GM21619 (cell line): ENCODE results near the gene SLC25A21.
"Not testable (repeated sequence)": the region's sequence is repeated elsewhere in the genome, so short reads cannot be mapped to it uniquely, and the experiment has no call there.

Experiments
- ATAC-seq: cut with Tn5 transposase; IDR thresholded peaks from one replicate; pipeline ENCODE4 v1.9.1; 2021; ENCODE audit not compliant: unreplicated experiment

Gene SLC25A21

GRCh38 chr14:37091651-37092050 lies 80.8 kb downstream of the SLC25A21 start:
- no peak for ATAC-seq

GRCh38 chr14:37090026-37090425 lies 82.4 kb downstream of the SLC25A21 start:
- no peak for ATAC-seq

- no peak for ATAC-seq
Measured at GRCh38 chr14:37089410-37089809, 83.0 kb downstream of the SLC25A21 start.

GRCh38 chr14:37088356-37089215 lies 83.8 kb downstream of the SLC25A21 start:
- ATAC-seq = no peak

- no peak for ATAC-seq
Measured at GRCh38 chr14:37087520-37087919, 84.9 kb downstream of the SLC25A21 start.

GRCh38 chr14:37083599-37083998 lies 88.8 kb downstream of the SLC25A21 start:
- ATAC-seq = no peak

- ATAC-seq = no peak
Measured at GRCh38 chr14:37082449-37082848, 90.0 kb downstream of the SLC25A21 start.

- ATAC-seq = no peak
Measured at GRCh38 chr14:37081856-37082255, 90.5 kb downstream of the SLC25A21 start.

GRCh38 chr14:37081218-37081617 lies 91.2 kb downstream of the SLC25A21 start:
- ATAC-seq = no peak

- ATAC-seq = no peak
Measured at GRCh38 chr14:37078131-37078530, 94.3 kb downstream of the SLC25A21 start.

- not testable (repeated sequence) for ATAC-seq
Measured at GRCh38 chr14:37074320-37074719, 98.1 kb downstream of the SLC25A21 start.

- ATAC-seq = no peak
Measured at GRCh38 chr14:37063467-37064240, 108.8 kb downstream of the SLC25A21 start.

GRCh38 chr14:37062191-37062803 lies 110.1 kb downstream of the SLC25A21 start:
- no peak for ATAC-seq

GRCh38 chr14:37061697-37062096 lies 110.7 kb downstream of the SLC25A21 start:
- ATAC-seq = no peak

- ATAC-seq = no peak
Measured at GRCh38 chr14:37060496-37061260, 111.7 kb downstream of the SLC25A21 start.

- no peak for ATAC-seq
Measured at GRCh38 chr14:37057776-37058175, 114.6 kb downstream of the SLC25A21 start.

GRCh38 chr14:37056473-37056872 lies 115.9 kb downstream of the SLC25A21 start:
- no peak for ATAC-seq

GRCh38 chr14:37054869-37055268 lies 117.5 kb downstream of the SLC25A21 start:
- ATAC-seq = no peak

- ATAC-seq = no peak
Measured at GRCh38 chr14:37054144-37054543, 118.3 kb downstream of the SLC25A21 start.

- no peak for ATAC-seq
Measured at GRCh38 chr14:37051680-37052079, 120.7 kb downstream of the SLC25A21 start.

GRCh38 chr14:37051153-37051552 lies 121.3 kb downstream of the SLC25A21 start:
- ATAC-seq = no peak
